Esophagus squamous epithelium (tissue), 5 donors: ENCODE measurements around the gene ANKRD29. TPM values are rescaled to one million over a fixed set of nuclear protein-coding genes. Genes with fewer than 3 reads are reported as not detected.
A peak's percentile ranks its signal among the peaks of the same experiment; 100 is the strongest.

Experiments
- DNase-seq: peaks from one replicate; lab custom pipeline; 2025; lab: John Stamatoyannopoulos, UW
- H3K27ac ChIP-seq, 4 donors: fragments of 200-600 bp; sonication (generic); one replicate each; pipeline ENCODE4 v1.5.1; 2016 to 2019; ENCODE audit warnings: mild to moderate bottlenecking in 1 of 4
- H3K27me3 ChIP-seq, 4 donors: fragments of 200-600 bp; sonication (generic); 1 replicate in 3 of 4; 2 replicates in 1 of 4; pipeline versions ENCODE4 v1.5.1 to v1.6.0; 2017 to 2021; ENCODE audit warnings: antibody characterized with exemption in 1 of 4
- H3K36me3 ChIP-seq, 3 donors: fragments of 200-600 bp; sonication (generic); one replicate each; pipeline ENCODE4 v1.5.1; 2016 to 2019
- H3K4me1 ChIP-seq, 3 donors: fragments of 200-600 bp; sonication (generic); one replicate each; pipeline ENCODE4 v1.5.1; 2017 to 2019
- H3K4me3 ChIP-seq, 4 donors: fragments of 200-600 bp; sonication (generic); 1 replicate in 3 of 4; 2 replicates in 1 of 4; pipeline ENCODE4 v1.5.1; 2016 to 2019; ENCODE audit warnings: mild to moderate bottlenecking in 2 of 4, moderate library complexity in 1 of 4
- H3K9me3 ChIP-seq, 3 donors: fragments of 200-600 bp; sonication (generic); one replicate each; pipeline ENCODE4 v1.5.1; 2016 to 2019
- CTCF ChIP-seq, 6 experiments: fragments of 450-650 bp in 4 of 6; fragments of 200-600 bp in 2 of 6; sonication (generic) in 2 of 6; IDR thresholded peaks; one replicate each; pipeline ENCODE4 v1.5.1; 2016 to 2019; ENCODE audit warnings: antibody characterized with exemption in 6 of 6, mild to moderate bottlenecking in 4 of 6, moderate library complexity in 4 of 6
- POLR2A ChIP-seq, 4 donors: fragments of 450-650 bp; IDR thresholded peaks; one replicate each; pipeline ENCODE4 v1.6.1; 2017; ENCODE audit warnings: antibody characterized with exemption in 4 of 4, mild to moderate bottlenecking in 4 of 4, moderate library complexity in 3 of 4
- WGBS, 2 donors: methylation state at CpG; one replicate each; pipeline ENCODE4 v1.1.5; 2018; 5-methylcytosine and 5-hydroxymethylcytosine counted together
- intact Hi-C: fragments of 100-400 bp; cut with DNase I; formaldehyde crosslinking; loops from one replicate; pipeline ENCODE4 v1.15.0; 2022
- total RNA-seq, 4 donors: library from RNA; depleted of rRNA; stranded (reverse); fragments of >200 nt; gene quantifications; one replicate each; pipeline ENCODE4 v1.1.0, GENCODE V29; 2016
- donor health status: DM: yes; HTN: yes; CAD: no.

Gene ANKRD29
- total RNA-seq, 4 donors from 2014 or later, result 2.9 to 10.8 (median 9.2) TPM

- Histone ChIP-seq H3K27ac (peak overlapping the region in 1 of 4 donors; percentile 30), H3K4me1 (peaks cover 5 to 40% (median 7%) of the 10 kb centered on the region in 3 donors), H3K9me3 (no peaks in the 10 kb centered on the region), H3K36me3 (peaks cover 0 to 84% (median 3%) of the 10 kb centered on the region in 3 donors), H3K27me3 (no peaks in the 10 kb centered on the region), H3K4me3 (no peak overlapping the region)
- no peak for DNase-seq
- TF ChIP-seq CTCF (IDR thresholded peaks at IDR 0.05), result no peak
- TF ChIP-seq POLR2A (IDR thresholded peaks at IDR 0.05), result no peak
- 92 to 94% methylated on average over 5 of the region's 5 CpGs for WGBS, 2 donors
- intact Hi-C loops, result no loop called here
Measured at GRCh38 chr18:23569299-23570063, 93.2 kb downstream of the ANKRD29 start.

GRCh38 chr18:23568281-23569138 is 94.2 kb downstream of the ANKRD29 start:
- Histone ChIP-seq H3K4me1 (peaks cover 0 to 30% (median 0%) of the 10 kb centered on the region in 3 donors), H3K27ac (peak overlapping the region in 1 of 4 donors; percentile 30), H3K9me3 (no peaks in the 10 kb centered on the region), H3K27me3 (no peaks in the 10 kb centered on the region), H3K36me3 (peaks cover 0 to 93% (median 3%) of the 10 kb centered on the region in 3 donors), H3K4me3 (no peak overlapping the region)
- WGBS, 2 donors, result 55 to 74% methylated on average over 7 of the region's 7 CpGs
- no peak for DNase-seq
- intact Hi-C loops, result no loop called here
- no peak for TF ChIP-seq POLR2A (IDR thresholded peaks at IDR 0.05)
- no peak for TF ChIP-seq CTCF (IDR thresholded peaks at IDR 0.05)

GRCh38 chr18:23567671-23568070 is 95.0 kb downstream of the ANKRD29 start:
- Histone ChIP-seq H3K4me1 (peaks cover 0 to 22% (median 0%) of the 10 kb centered on the region in 3 donors), H3K27ac (no peak overlapping the region), H3K27me3 (no peaks in the 10 kb centered on the region), H3K36me3 (peaks cover 0 to 94% (median 3%) of the 10 kb centered on the region in 3 donors), H3K4me3 (no peak overlapping the region), H3K9me3 (no peaks in the 10 kb centered on the region)
- 87 to 88% methylated on average over 3 of the region's 3 CpGs for WGBS, 2 donors
- intact Hi-C loops, result no loop called here
- no peak for DNase-seq
- no peak for TF ChIP-seq CTCF (IDR thresholded peaks at IDR 0.05)
- no peak for TF ChIP-seq POLR2A (IDR thresholded peaks at IDR 0.05)

GRCh38 chr18:23565916-23566547 is 96.7 kb downstream of the ANKRD29 start:
- DNase-seq, result no peak
- Histone ChIP-seq H3K4me1 (peaks cover 0 to 18% (median 0%) of the 10 kb centered on the region in 3 donors), H3K9me3 (no peaks in the 10 kb centered on the region), H3K4me3 (no peak overlapping the region), H3K27ac (peak overlapping the region in 2 of 4 donors; percentile 11 to 42), H3K36me3 (peaks cover 0 to 94% (median 8%) of the 10 kb centered on the region in 3 donors), H3K27me3 (no peaks in the 10 kb centered on the region)
- intact Hi-C loops, result no loop called here
- TF ChIP-seq POLR2A (IDR thresholded peaks at IDR 0.05) (no peak), CTCF (IDR thresholded peaks at IDR 0.05) (no peak)
- WGBS, 2 donors, result 54% methylated on average over 3 of the region's 3 CpGs
